PFSK-1 (cell line): ENCODE measurements around the gene INSIG1.

Experiments
- FOXP2 ChIP-seq: optimal IDR thresholded peaks from 2 replicates; pipeline ENCODE3; 2011; ENCODE audit warnings: borderline replicate concordance, control low read depth, inconsistent platforms; ENCODE audit not compliant: insufficient read depth; ENCODE audit errors: extremely low read length, extremely low read depth
- POLR2AphosphoS5 ChIP-seq: IDR thresholded peaks from 2 replicates; pipeline ENCODE4 v1.6.1; 2012; ENCODE audit warnings: low read depth, mild to moderate bottlenecking, control low read depth, low read length, moderate library complexity
- REST ChIP-seq, 2 experiments: IDR thresholded peaks; 2 replicates each; pipeline versions ENCODE4 v1.6.1 to v1.8.0; 2011 to 2012; ENCODE audit warnings: low read depth in 2 of 2, low read length in 2 of 2, control low read depth in 1 of 2, inconsistent platforms in 1 of 2, mild to moderate bottlenecking in 1 of 2, moderate library complexity in 1 of 2; ENCODE audit not compliant: insufficient read depth in 1 of 2
- SIN3A ChIP-seq: IDR thresholded peaks from 2 replicates; pipeline ENCODE4 v1.6.1; 2012; ENCODE audit warnings: mild to moderate bottlenecking, low read length, moderate library complexity, borderline replicate concordance; ENCODE audit not compliant: insufficient read depth
- TAF1 ChIP-seq: IDR thresholded peaks from 2 replicates; pipeline ENCODE4 v1.6.1; 2012; ENCODE audit warnings: low read length, control low read depth, borderline replicate concordance; ENCODE audit not compliant: insufficient read depth

The INSIG1 gene

GRCh38 chr7:155340071-155340531 is 42.4 kb downstream of the INSIG1 start:
- TF ChIP-seq SIN3A (no peak), TAF1 (no peak), POLR2AphosphoS5 (no peak), FOXP2 (no peak), REST (IDR thresholded peaks at IDR 0.05; ENCODE audit: insufficient read depth in 1 of 2, low read depth in 2 of 2, low read length in 2 of 2) (no peak)

- TF ChIP-seq SIN3A = no peak
These were observed 43.0 kb downstream of the INSIG1 start for GRCh38 chr7:155340721-155341120.

- TF ChIP-seq FOXP2 (no peak), POLR2AphosphoS5 (no peak), TAF1 (no peak), SIN3A (no peak), REST (IDR thresholded peaks at IDR 0.05; ENCODE audit: insufficient read depth in 1 of 2, low read depth in 2 of 2, low read length in 2 of 2) (no peak)
These were observed 43.8 kb downstream of the INSIG1 start for GRCh38 chr7:155341463-155341983.

GRCh38 chr7:155342313-155342712 is 44.6 kb downstream of the INSIG1 start:
- TF ChIP-seq SIN3A (no peak), TAF1 (no peak)

- no peak for TF ChIP-seq REST (IDR thresholded peaks at IDR 0.05; ENCODE audit: insufficient read depth in 1 of 2, low read depth in 2 of 2, low read length in 2 of 2)
- TF ChIP-seq FOXP2 = no peak
- no peak for TF ChIP-seq POLR2AphosphoS5
- no peak for TF ChIP-seq TAF1
- no peak for TF ChIP-seq SIN3A
These were observed 45.5 kb downstream of the INSIG1 start for GRCh38 chr7:155343150-155343549.

GRCh38 chr7:155343661-155344121 is 46.0 kb downstream of the INSIG1 start:
- TF ChIP-seq POLR2AphosphoS5 = no peak
- no peak for TF ChIP-seq FOXP2
- no peak for TF ChIP-seq TAF1
- no peak for TF ChIP-seq REST (IDR thresholded peaks at IDR 0.05; ENCODE audit: insufficient read depth in 1 of 2, low read depth in 2 of 2, low read length in 2 of 2)
- TF ChIP-seq SIN3A = no peak
